Activated T-cell treated with anti-CD3 and anti-CD28 coated beads, Interleukin-2, amount 50 U/mL, for 48 hours (primary cell): ENCODE data around the gene ASB5.
"Not testable (repeated sequence)": the region's sequence is repeated elsewhere in the genome, so short reads cannot be mapped to it uniquely, and the experiment has no call there.

Source experiments
- DNase-seq, 2 experiments: peaks; one replicate each; pipeline ENCODE4 v3.0.0-alpha.2; 2020

Gene ASB5

GRCh38 chr4:176217510-176217909 lies 51.5 kb downstream of the ASB5 start:
- no peak for DNase-seq

- not testable (repeated sequence) for DNase-seq
Observed at GRCh38 chr4:176212351-176212750, 56.7 kb downstream of the ASB5 start.

GRCh38 chr4:176210579-176211296 lies 58.3 kb downstream of the ASB5 start:
- DNase-seq: no peak

GRCh38 chr4:176210101-176210500 lies 58.9 kb downstream of the ASB5 start:
- no peak for DNase-seq

- no peak for DNase-seq
Observed at GRCh38 chr4:176209535-176209934, 59.5 kb downstream of the ASB5 start.

- no peak for DNase-seq
Observed at GRCh38 chr4:176207839-176208238, 61.2 kb downstream of the ASB5 start.

GRCh38 chr4:176205299-176205698 lies 63.7 kb downstream of the ASB5 start:
- DNase-seq: no peak

GRCh38 chr4:176198316-176198903 lies 70.6 kb downstream of the ASB5 start:
- no peak for DNase-seq

- DNase-seq: peak; percentile 94 to 95
Observed at GRCh38 chr4:176195184-176195978, 73.6 kb downstream of the ASB5 start, which contains the start of gene SPATA4. Gene SPATA4 (minus strand): TSS chr4:176195585. CDS start chr4:176195562, 23 bp downstream.

- DNase-seq: peak; percentile 44 to 53
Observed at GRCh38 chr4:176193938-176194337, 75.1 kb downstream of the ASB5 start.

- no peak for DNase-seq
Observed at GRCh38 chr4:176193126-176193525, 75.9 kb downstream of the ASB5 start.

- DNase-seq: no peak
Observed at GRCh38 chr4:176191974-176192373, 77.0 kb downstream of the ASB5 start.

- no peak for DNase-seq
Observed at GRCh38 chr4:176189891-176190795, 78.9 kb downstream of the ASB5 start.

- no peak for DNase-seq
Observed at GRCh38 chr4:176188654-176189053, 80.4 kb downstream of the ASB5 start.

- DNase-seq: no peak
Observed at GRCh38 chr4:176187624-176188023, 81.4 kb downstream of the ASB5 start.

- DNase-seq: no peak
Observed at GRCh38 chr4:176186671-176187395, 82.2 kb downstream of the ASB5 start.

- DNase-seq: no peak
Observed at GRCh38 chr4:176186067-176186466, 83.0 kb downstream of the ASB5 start.

- no peak for DNase-seq
Observed at GRCh38 chr4:176185051-176185450, 84.0 kb downstream of the ASB5 start.
